ENCODE results near the gene FAR2. TPM values are rescaled to one million over a fixed set of nuclear protein-coding genes. Genes with fewer than 3 reads are reported as not detected.

Gene FAR2
- total and polyA plus RNA-seq, 2 donors (not counting 1 experiment from before 2014, with no cell fraction given) = 9.2 to 10.2 TPM

DNA sequence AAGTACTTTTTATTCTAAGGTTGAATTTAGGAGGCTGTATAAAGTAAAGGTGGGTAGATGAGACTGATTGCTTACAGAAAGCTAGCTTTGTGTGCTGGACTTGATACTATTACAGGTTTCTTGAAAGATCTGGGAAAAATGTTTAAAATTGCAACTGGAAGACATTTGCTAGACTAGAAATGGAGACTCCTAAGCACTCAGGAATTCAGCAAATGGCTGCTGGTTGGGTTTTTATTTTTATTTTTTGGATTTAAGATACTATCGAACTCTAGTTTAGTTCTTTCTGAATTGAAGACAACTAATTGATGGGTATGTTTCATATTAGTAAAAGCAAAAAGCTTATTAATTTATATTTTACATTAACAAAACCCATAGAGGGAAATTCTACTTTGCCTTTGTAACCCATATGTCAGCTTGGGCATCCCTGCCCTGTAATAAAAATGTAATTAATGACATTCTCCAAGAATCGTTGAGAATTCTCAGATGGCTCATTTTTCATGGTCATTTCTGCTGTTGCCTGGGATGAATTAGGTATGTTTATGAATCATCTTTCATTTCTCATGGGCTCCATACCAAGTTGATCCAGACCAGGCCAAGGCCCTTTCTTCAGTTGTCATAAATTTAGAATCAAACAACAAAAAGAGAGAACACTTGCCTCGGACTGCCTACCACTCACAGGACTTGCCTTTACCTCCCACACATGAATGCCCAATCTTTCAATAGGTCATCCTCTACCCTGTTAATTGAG, 129.8 kb downstream of the FAR2 start:
- Histone ChIP-seq H3K27me3 (ENCODE audit: control insufficient read depth, insufficient read depth, low read length) (no peaks in the 10 kb centered on the region), H4K20me1 (ENCODE audit: control insufficient read depth, extremely low read depth, insufficient read depth, low read length) (no peaks in the 10 kb centered on the region), H3K4me3 (replicated peaks in 1 of 4; ENCODE audit: control extremely low read depth in 1 of 4, insufficient read depth in 1 of 4, low read depth in 3 of 4, low read length in 4 of 4) (no peak overlapping the region), H3K9me3 (ENCODE audit: control insufficient read depth, insufficient read depth, low read depth, low read length) (no peaks in the 10 kb centered on the region), H3K4me1 (ENCODE audit: control insufficient read depth, extremely low read depth, insufficient read depth, low read length) (no peaks in the 10 kb centered on the region), H3K27ac (ENCODE audit: insufficient read depth, low read length) (no peak overlapping the region), H3K4me2 (ENCODE audit: extremely low read depth, insufficient read depth, low read length) (no peak overlapping the region), H2AFZ (ENCODE audit: low read length) (no peak overlapping the region), H3K9ac (ENCODE audit: insufficient read depth, low read length) (no peak overlapping the region), H3K36me3 (ENCODE audit: control insufficient read depth, insufficient read depth, low read length) (no peaks in the 10 kb centered on the region), H3K79me2 (ENCODE audit: control insufficient read depth, insufficient read depth, low read length) (no peaks in the 10 kb centered on the region)
- TF ChIP-seq CTCF (conservative IDR thresholded peaks at IDR 0.05 in 1 of 2, IDR thresholded peaks at IDR 0.05 in 1 of 2; ENCODE audit: low read depth in 1 of 2, low read length in 2 of 2) (no peak), EZH2 (IDR thresholded peaks at IDR 0.05; ENCODE audit: low read length, missing control alignments) (no peak)
- peak in 1 of 2 donors; percentile 64 for DNase-seq (ENCODE audit: low read depth in 2 of 2)

- Histone ChIP-seq H3K9me3 (ENCODE audit: control insufficient read depth, insufficient read depth, low read depth, low read length) (no peaks in the 10 kb centered on the region), H2AFZ (ENCODE audit: low read length) (no peak overlapping the region), H3K27me3 (ENCODE audit: control insufficient read depth, insufficient read depth, low read length) (no peaks in the 10 kb centered on the region), H3K27ac (ENCODE audit: insufficient read depth, low read length) (no peak overlapping the region), H4K20me1 (ENCODE audit: control insufficient read depth, extremely low read depth, insufficient read depth, low read length) (no peaks in the 10 kb centered on the region), H3K9ac (ENCODE audit: insufficient read depth, low read length) (no peak overlapping the region), H3K4me2 (ENCODE audit: extremely low read depth, insufficient read depth, low read length) (no peak overlapping the region), H3K36me3 (ENCODE audit: control insufficient read depth, insufficient read depth, low read length) (no peaks in the 10 kb centered on the region), H3K4me1 (ENCODE audit: control insufficient read depth, extremely low read depth, insufficient read depth, low read length) (no peaks in the 10 kb centered on the region), H3K79me2 (ENCODE audit: control insufficient read depth, insufficient read depth, low read length) (no peaks in the 10 kb centered on the region), H3K4me3 (replicated peaks in 1 of 4; ENCODE audit: control extremely low read depth in 1 of 4, insufficient read depth in 1 of 4, low read depth in 3 of 4, low read length in 4 of 4) (no peak overlapping the region)
- DNase-seq (ENCODE audit: low read depth in 2 of 2) = no peak
- TF ChIP-seq CTCF (conservative IDR thresholded peaks at IDR 0.05 in 1 of 2, IDR thresholded peaks at IDR 0.05 in 1 of 2; ENCODE audit: low read depth in 1 of 2, low read length in 2 of 2) (no peak), EZH2 (IDR thresholded peaks at IDR 0.05; ENCODE audit: low read length, missing control alignments) (no peak)
Measured at GRCh38 chr12:29281371-29282005, 132.4 kb downstream of the FAR2 start.

DNA sequence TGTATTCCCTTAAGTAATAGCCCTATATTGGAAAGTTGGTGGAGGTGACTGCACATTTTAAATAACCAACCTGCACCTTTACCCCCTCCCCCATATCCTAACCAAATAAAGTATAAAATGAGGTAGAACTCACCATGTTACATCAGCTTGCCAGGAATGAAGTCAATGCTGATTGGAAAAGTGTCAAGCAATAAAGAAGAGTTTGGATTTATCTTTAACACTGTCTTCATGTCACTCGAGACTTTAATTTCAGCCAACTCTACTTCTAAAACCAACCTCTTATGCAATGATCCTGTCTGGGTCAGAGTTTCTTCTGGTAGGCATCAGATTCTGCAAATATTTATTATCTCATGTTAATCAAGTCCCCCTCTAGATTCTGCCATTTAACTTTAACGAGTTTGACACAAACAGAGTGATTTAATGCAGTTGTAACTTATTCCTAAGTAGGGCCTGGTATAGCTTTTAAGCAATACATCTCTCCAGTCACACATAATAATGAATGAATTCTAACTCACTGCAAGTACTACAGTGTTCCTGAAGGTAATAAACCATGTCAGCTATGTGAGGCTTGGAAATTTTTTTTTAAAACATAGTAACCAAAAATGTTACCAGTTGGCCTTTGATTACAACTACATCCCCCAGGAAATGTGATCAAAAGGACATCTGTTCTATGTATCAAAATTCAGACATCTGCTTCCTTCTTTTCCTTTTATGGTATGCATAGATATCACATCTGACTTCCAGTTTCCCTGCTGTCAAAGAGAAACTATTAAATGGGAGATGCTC, 133.1 kb downstream of the FAR2 start:
- Histone ChIP-seq H3K27me3 (ENCODE audit: control insufficient read depth, insufficient read depth, low read length) (no peaks in the 10 kb centered on the region), H3K4me2 (ENCODE audit: extremely low read depth, insufficient read depth, low read length) (no peak overlapping the region), H3K4me3 (replicated peaks in 1 of 4; ENCODE audit: control extremely low read depth in 1 of 4, insufficient read depth in 1 of 4, low read depth in 3 of 4, low read length in 4 of 4) (no peak overlapping the region), H3K36me3 (ENCODE audit: control insufficient read depth, insufficient read depth, low read length) (no peaks in the 10 kb centered on the region), H2AFZ (ENCODE audit: low read length) (no peak overlapping the region), H3K79me2 (ENCODE audit: control insufficient read depth, insufficient read depth, low read length) (no peaks in the 10 kb centered on the region), H4K20me1 (ENCODE audit: control insufficient read depth, extremely low read depth, insufficient read depth, low read length) (no peaks in the 10 kb centered on the region), H3K9me3 (ENCODE audit: control insufficient read depth, insufficient read depth, low read depth, low read length) (no peaks in the 10 kb centered on the region), H3K4me1 (ENCODE audit: control insufficient read depth, extremely low read depth, insufficient read depth, low read length) (no peaks in the 10 kb centered on the region), H3K9ac (ENCODE audit: insufficient read depth, low read length) (no peak overlapping the region), H3K27ac (ENCODE audit: insufficient read depth, low read length) (no peak overlapping the region)
- TF ChIP-seq CTCF (conservative IDR thresholded peaks at IDR 0.05 in 1 of 2, IDR thresholded peaks at IDR 0.05 in 1 of 2; ENCODE audit: low read depth in 1 of 2, low read length in 2 of 2) = no peak
- TF ChIP-seq EZH2 (IDR thresholded peaks at IDR 0.05; ENCODE audit: low read length, missing control alignments) = no peak
- DNase-seq (ENCODE audit: low read depth in 2 of 2) = peak in 1 of 2 donors; percentile 49

Data from fibroblast of lung (primary cell).